ENCODE measurements around the gene ITGBL1. TPM values are rescaled to one million over a fixed set of nuclear protein-coding genes. Genes with fewer than 3 reads are reported as not detected.
A peak's percentile ranks its signal among the peaks of the same experiment; 100 is the strongest.

The ITGBL1 gene
- polyA plus RNA-seq, 3 donors: not detected

DNA sequence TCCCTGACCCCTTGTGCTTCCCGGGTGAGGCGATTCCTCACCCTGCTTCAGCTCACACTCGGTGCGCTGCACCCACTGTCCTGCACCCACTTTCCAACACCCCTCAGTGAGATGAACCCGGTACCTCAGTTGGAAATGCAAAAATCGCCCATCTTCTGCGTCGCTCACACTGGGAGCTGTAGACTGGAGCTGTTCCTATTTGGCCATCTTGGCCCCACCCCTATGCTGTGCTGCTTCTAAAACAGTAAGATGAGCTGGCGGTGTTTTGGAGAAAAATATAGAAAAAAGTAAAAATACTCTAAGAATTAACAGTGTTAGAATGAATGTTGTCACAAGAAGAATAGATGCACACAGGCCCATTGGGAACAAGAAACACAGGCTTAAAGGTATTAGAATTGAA, 92.5 kb downstream of the ITGBL1 start:
- no peaks in the 10 kb centered on the region for H3K4me1 Mint-ChIP-seq
- WGBS (ENCODE audit: insufficient coverage): no CpG with 5 or more reads among the region's 9 CpGs
- H3K36me3 ChIP-seq (replicated peaks in 1 of 2; ENCODE audit: control insufficient read depth in 1 of 2, insufficient read depth in 2 of 2, low read length in 2 of 2): no peaks in the 10 kb centered on the region
- no peak for DNase-seq
- no peak overlapping the region for H3K4me2 ChIP-seq (replicated peaks; ENCODE audit: extremely low read depth, low read length, poor library complexity, severe bottlenecking)
- no peaks in the 10 kb centered on the region for H3K4me1 ChIP-seq (ENCODE audit: control insufficient read depth in 1 of 2, insufficient read depth in 2 of 2, low read length in 2 of 2)
- no peaks in the 10 kb centered on the region for H3K27me3 Mint-ChIP-seq (ENCODE audit: low read depth in 3 of 3)
- peaks cover 2 to 14% (median 7%) of the 10 kb centered on the region in 7 donors for H3K9me3 Mint-ChIP-seq
- no peaks in the 10 kb centered on the region for H3K36me3 Mint-ChIP-seq
- no peak overlapping the region for H3K27ac ChIP-seq (ENCODE audit: low read depth in 1 of 2, low read length in 2 of 2)
- H3K4me3 ChIP-seq (replicated peaks in 1 of 3; ENCODE audit: low read depth in 2 of 3, low read length in 3 of 3): no peak overlapping the region
- intact Hi-C loops (cut with micrococcal nuclease): no loop called here
- peak overlapping the region in 1 of 7 donors; percentile 50 for H3K27ac Mint-ChIP-seq
- no peaks in the 10 kb centered on the region for H3K27me3 ChIP-seq (ENCODE audit: control insufficient read depth in 2 of 2, insufficient read depth in 2 of 2, low read length in 2 of 2)
- H4K20me1 ChIP-seq (ENCODE audit: insufficient read depth, low read length): no peaks in the 10 kb centered on the region
- TF ChIP-seq, protein P1, sequence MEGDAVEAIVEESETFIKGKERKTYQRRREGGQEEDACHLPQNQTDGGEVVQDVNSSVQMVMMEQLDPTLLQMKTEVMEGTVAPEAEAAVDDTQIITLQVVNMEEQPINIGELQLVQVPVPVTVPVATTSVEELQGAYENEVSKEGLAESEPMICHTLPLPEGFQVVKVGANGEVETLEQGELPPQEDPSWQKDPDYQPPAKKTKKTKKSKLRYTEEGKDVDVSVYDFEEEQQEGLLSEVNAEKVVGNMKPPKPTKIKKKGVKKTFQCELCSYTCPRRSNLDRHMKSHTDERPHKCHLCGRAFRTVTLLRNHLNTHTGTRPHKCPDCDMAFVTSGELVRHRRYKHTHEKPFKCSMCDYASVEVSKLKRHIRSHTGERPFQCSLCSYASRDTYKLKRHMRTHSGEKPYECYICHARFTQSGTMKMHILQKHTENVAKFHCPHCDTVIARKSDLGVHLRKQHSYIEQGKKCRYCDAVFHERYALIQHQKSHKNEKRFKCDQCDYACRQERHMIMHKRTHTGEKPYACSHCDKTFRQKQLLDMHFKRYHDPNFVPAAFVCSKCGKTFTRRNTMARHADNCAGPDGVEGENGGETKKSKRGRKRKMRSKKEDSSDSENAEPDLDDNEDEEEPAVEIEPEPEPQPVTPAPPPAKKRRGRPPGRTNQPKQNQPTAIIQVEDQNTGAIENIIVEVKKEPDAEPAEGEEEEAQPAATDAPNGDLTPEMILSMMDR (IDR thresholded peaks at IDR 0.05): no peak
- no peak overlapping the region for H2AFZ ChIP-seq (ENCODE audit: insufficient read depth, low read depth, low read length, poor library complexity, severe bottlenecking)
- H3K9ac ChIP-seq (ENCODE audit: insufficient read depth, low read length, poor library complexity, severe bottlenecking): no peak overlapping the region
- no peak overlapping the region for H3K4me3 Mint-ChIP-seq
- H3K79me2 ChIP-seq (ENCODE audit: insufficient read depth, low read length): no peaks in the 10 kb centered on the region
- peaks cover 0 to 8% of the 10 kb centered on the region in 2 donors for H3K9me3 ChIP-seq (replicated peaks in 1 of 2; ENCODE audit: control insufficient read depth in 1 of 2, insufficient read depth in 1 of 2, low read length in 2 of 2)

DNA sequence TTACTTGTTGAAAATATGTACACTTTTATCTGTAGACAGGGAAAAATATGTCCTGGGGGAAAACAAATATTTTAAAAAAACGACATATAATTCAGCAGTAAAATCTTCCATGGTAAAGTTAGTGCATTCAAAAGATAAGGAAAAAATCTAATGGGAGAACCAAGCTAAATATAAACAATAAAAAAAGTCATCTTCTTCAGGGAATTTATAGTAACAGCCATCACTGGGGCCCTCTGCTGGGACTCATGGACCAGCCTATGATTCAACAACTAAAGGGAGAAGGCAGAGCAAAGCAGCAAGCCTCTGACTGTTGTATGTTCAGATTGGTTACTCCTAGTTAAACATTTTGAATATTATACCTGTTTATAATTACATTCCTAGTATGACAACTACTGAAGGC, 93.0 kb downstream of the ITGBL1 start:
- Histone ChIP-seq H4K20me1 (ENCODE audit: insufficient read depth, low read length) (no peaks in the 10 kb centered on the region), H3K9ac (ENCODE audit: insufficient read depth, low read length, poor library complexity, severe bottlenecking) (no peak overlapping the region), H3K4me1 (ENCODE audit: control insufficient read depth in 1 of 2, insufficient read depth in 2 of 2, low read length in 2 of 2) (no peaks in the 10 kb centered on the region), H3K4me3 (replicated peaks in 1 of 3; ENCODE audit: low read depth in 2 of 3, low read length in 3 of 3) (no peak overlapping the region), H2AFZ (ENCODE audit: insufficient read depth, low read depth, low read length, poor library complexity, severe bottlenecking) (no peak overlapping the region), H3K36me3 (replicated peaks in 1 of 2; ENCODE audit: control insufficient read depth in 1 of 2, insufficient read depth in 2 of 2, low read length in 2 of 2) (no peaks in the 10 kb centered on the region), H3K27me3 (ENCODE audit: control insufficient read depth in 2 of 2, insufficient read depth in 2 of 2, low read length in 2 of 2) (no peaks in the 10 kb centered on the region), H3K9me3 (replicated peaks in 1 of 2; ENCODE audit: control insufficient read depth in 1 of 2, insufficient read depth in 1 of 2, low read length in 2 of 2) (peaks cover 0 to 8% of the 10 kb centered on the region in 2 donors), H3K27ac (ENCODE audit: low read depth in 1 of 2, low read length in 2 of 2) (no peak overlapping the region), H3K4me2 (replicated peaks; ENCODE audit: extremely low read depth, low read length, poor library complexity, severe bottlenecking) (no peak overlapping the region), H3K79me2 (ENCODE audit: insufficient read depth, low read length) (no peaks in the 10 kb centered on the region)
- TF ChIP-seq, protein P1 (IDR thresholded peaks at IDR 0.05): no peak
- intact Hi-C loops (cut with micrococcal nuclease): no loop called here
- Mint-ChIP-seq H3K27ac (no peak overlapping the region), H3K27me3 (ENCODE audit: low read depth in 3 of 3) (no peaks in the 10 kb centered on the region), H3K9me3 (peaks cover 2 to 14% (median 7%) of the 10 kb centered on the region in 7 donors), H3K4me3 (no peak overlapping the region), H3K4me1 (no peaks in the 10 kb centered on the region), H3K36me3 (no peaks in the 10 kb centered on the region)
- no peak for DNase-seq
- WGBS (ENCODE audit: insufficient coverage): no CpG with 5 or more reads among the region's 1 CpG

Measured in CD14-positive monocyte (primary cell).